ENCODE results near the gene ELL2.

The ELL2 gene

GRCh38 chr5:95969651-95970358 is 8.2 kb upstream of the ELL2 start:
- DNase-seq (ENCODE audit: low spot score in 2 of 2) (no peak), ATAC-seq (ENCODE audit: low read depth) (no peak)
- H3K4me1 Mint-ChIP-seq, result no peaks in the 10 kb centered on the region
- H3K36me3 Mint-ChIP-seq, result peaks cover 2% of the 10 kb centered on the region
- H3K27me3 Mint-ChIP-seq, result peaks cover 2% of the 10 kb centered on the region
- H3K4me3 Mint-ChIP-seq, result no peak overlapping the region
- H3K27ac Mint-ChIP-seq, result no peak overlapping the region
- peaks cover 4% of the 10 kb centered on the region for H3K9me3 Mint-ChIP-seq

- peaks cover 2% of the 10 kb centered on the region for H3K27me3 Mint-ChIP-seq
- no peaks in the 10 kb centered on the region for H3K4me1 Mint-ChIP-seq
- H3K27ac Mint-ChIP-seq, result no peak overlapping the region
- H3K4me3 Mint-ChIP-seq, result no peak overlapping the region
- no peak for ATAC-seq (ENCODE audit: low read depth)
- peaks cover 2% of the 10 kb centered on the region for H3K36me3 Mint-ChIP-seq
- no peak for DNase-seq (ENCODE audit: low spot score in 2 of 2)
- peaks cover 4% of the 10 kb centered on the region for H3K9me3 Mint-ChIP-seq
Observed at GRCh38 chr5:95969055-95969454, 7.4 kb upstream of the ELL2 start.

- Mint-ChIP-seq H3K4me1 (peaks cover 5% of the 10 kb centered on the region), H3K4me3 (no peak overlapping the region), H3K27me3 (no peaks in the 10 kb centered on the region), H3K27ac (no peak overlapping the region), H3K9me3 (peaks cover 4% of the 10 kb centered on the region), H3K36me3 (peaks cover 2% of the 10 kb centered on the region)
- no peak for DNase-seq (ENCODE audit: low spot score in 2 of 2)
- no peak for ATAC-seq (ENCODE audit: low read depth)
Observed at GRCh38 chr5:95967236-95967635, 5.6 kb upstream of the ELL2 start.

- DNase-seq (ENCODE audit: low spot score in 2 of 2) (no peak), ATAC-seq (ENCODE audit: low read depth) (no peak)
- H3K9me3 Mint-ChIP-seq, result peaks cover 4% of the 10 kb centered on the region
Observed at GRCh38 chr5:95966005-95966404, 4.4 kb upstream of the ELL2 start.

GRCh38 chr5:95963650-95964410 is 2.2 kb upstream of the ELL2 start:
- H3K27ac Mint-ChIP-seq, result peak overlapping the region; percentile 99
- H3K9me3 Mint-ChIP-seq, result no peaks in the 10 kb centered on the region
- H3K4me3 Mint-ChIP-seq, result no peak overlapping the region
- peaks cover 29% of the 10 kb centered on the region for H3K4me1 Mint-ChIP-seq
- DNase-seq (ENCODE audit: low spot score in 2 of 2), result no peak
- peaks cover 2% of the 10 kb centered on the region for H3K36me3 Mint-ChIP-seq
- no peak for ATAC-seq (ENCODE audit: low read depth)
- H3K27me3 Mint-ChIP-seq, result no peaks in the 10 kb centered on the region

More at GRCh38 chr5:95966005-95966404, 4.4 kb upstream of the ELL2 start:
- H3K36me3 Mint-ChIP-seq, result peaks cover 2% of the 10 kb centered on the region
- no peak overlapping the region for H3K27ac Mint-ChIP-seq
- H3K4me3 Mint-ChIP-seq, result no peak overlapping the region
- H3K27me3 Mint-ChIP-seq, result no peaks in the 10 kb centered on the region
- peaks cover 9% of the 10 kb centered on the region for H3K4me1 Mint-ChIP-seq

- DNase-seq (ENCODE audit: low spot score in 2 of 2), result no peak
- peak overlapping the region; percentile 99 for H3K27ac Mint-ChIP-seq
- H3K36me3 Mint-ChIP-seq, result peaks cover 2% of the 10 kb centered on the region
- no peaks in the 10 kb centered on the region for H3K27me3 Mint-ChIP-seq
- no peaks in the 10 kb centered on the region for H3K9me3 Mint-ChIP-seq
- peaks cover 36% of the 10 kb centered on the region for H3K4me1 Mint-ChIP-seq
- no peak for ATAC-seq (ENCODE audit: low read depth)
- H3K4me3 Mint-ChIP-seq, result peak overlapping the region; percentile 99
Observed at GRCh38 chr5:95962785-95963184, 1.1 kb upstream of the ELL2 start.

- H3K4me1 Mint-ChIP-seq, result peaks cover 36% of the 10 kb centered on the region
- peak overlapping the region; percentile 99 for H3K4me3 Mint-ChIP-seq
- ATAC-seq (ENCODE audit: low read depth) (no peak), DNase-seq (ENCODE audit: low spot score in 2 of 2) (no peak)
- no peaks in the 10 kb centered on the region for H3K27me3 Mint-ChIP-seq
- H3K9me3 Mint-ChIP-seq, result no peaks in the 10 kb centered on the region
- H3K36me3 Mint-ChIP-seq, result peaks cover 2% of the 10 kb centered on the region
- H3K27ac Mint-ChIP-seq, result peak overlapping the region; percentile 99
Observed at GRCh38 chr5:95962475-95962773, 773 bp upstream of the ELL2 start.

- DNase-seq (ENCODE audit: low spot score in 2 of 2) (peak; percentile 88), ATAC-seq (ENCODE audit: low read depth) (peak; percentile 64)
- Mint-ChIP-seq H3K4me1 (peaks cover 39% of the 10 kb centered on the region), H3K27ac (peak overlapping the region; percentile 99), H3K27me3 (no peaks in the 10 kb centered on the region), H3K9me3 (no peaks in the 10 kb centered on the region), H3K36me3 (peaks cover 2% of the 10 kb centered on the region), H3K4me3 (peak overlapping the region; percentile 99)
Observed at GRCh38 chr5:95960667-95961616, 709 bp downstream of the ELL2 start.

- ATAC-seq (ENCODE audit: low read depth) (no peak), DNase-seq (ENCODE audit: low spot score in 2 of 2) (peak in 1 of 2 donors; percentile 18)
- no peaks in the 10 kb centered on the region for H3K9me3 Mint-ChIP-seq
- peak overlapping the region; percentile 99 for H3K27ac Mint-ChIP-seq
- H3K36me3 Mint-ChIP-seq, result peaks cover 2% of the 10 kb centered on the region
- H3K4me1 Mint-ChIP-seq, result peaks cover 39% of the 10 kb centered on the region
- peak overlapping the region; percentile 99 for H3K4me3 Mint-ChIP-seq
- H3K27me3 Mint-ChIP-seq, result no peaks in the 10 kb centered on the region
Observed at GRCh38 chr5:95959888-95960666, 1.6 kb downstream of the ELL2 start.

GRCh38 chr5:95959051-95959887 is 2.4 kb downstream of the ELL2 start:
- peaks cover 45% of the 10 kb centered on the region for H3K4me1 Mint-ChIP-seq
- H3K36me3 Mint-ChIP-seq, result peaks cover 6% of the 10 kb centered on the region
- ATAC-seq (ENCODE audit: low read depth) (no peak), DNase-seq (ENCODE audit: low spot score in 2 of 2) (peak in 1 of 2 donors; percentile 14)
- H3K9me3 Mint-ChIP-seq, result no peaks in the 10 kb centered on the region
- peak overlapping the region; percentile 99 for H3K4me3 Mint-ChIP-seq
- peak overlapping the region; percentile 99 for H3K27ac Mint-ChIP-seq
- H3K27me3 Mint-ChIP-seq, result no peaks in the 10 kb centered on the region

GRCh38 chr5:95958310-95959014 is 3.2 kb downstream of the ELL2 start:
- Mint-ChIP-seq H3K4me3 (no peak overlapping the region), H3K4me1 (peaks cover 48% of the 10 kb centered on the region), H3K36me3 (peaks cover 6% of the 10 kb centered on the region), H3K27ac (no peak overlapping the region), H3K27me3 (no peaks in the 10 kb centered on the region), H3K9me3 (no peaks in the 10 kb centered on the region)
- ATAC-seq (ENCODE audit: low read depth), result no peak
- no peak for DNase-seq (ENCODE audit: low spot score in 2 of 2)

- Mint-ChIP-seq H3K9me3 (no peaks in the 10 kb centered on the region), H3K27me3 (no peaks in the 10 kb centered on the region), H3K36me3 (peaks cover 8% of the 10 kb centered on the region), H3K27ac (no peak overlapping the region), H3K4me1 (peaks cover 49% of the 10 kb centered on the region), H3K4me3 (no peak overlapping the region)
- DNase-seq (ENCODE audit: low spot score in 2 of 2), result no peak
- ATAC-seq (ENCODE audit: low read depth), result no peak
Observed at GRCh38 chr5:95957561-95958203, 4.0 kb downstream of the ELL2 start.

Data from memory B cell (primary cell).